Measurements from ENCODE around the gene NXPE3.

- TF ChIP-seq, protein P1, sequence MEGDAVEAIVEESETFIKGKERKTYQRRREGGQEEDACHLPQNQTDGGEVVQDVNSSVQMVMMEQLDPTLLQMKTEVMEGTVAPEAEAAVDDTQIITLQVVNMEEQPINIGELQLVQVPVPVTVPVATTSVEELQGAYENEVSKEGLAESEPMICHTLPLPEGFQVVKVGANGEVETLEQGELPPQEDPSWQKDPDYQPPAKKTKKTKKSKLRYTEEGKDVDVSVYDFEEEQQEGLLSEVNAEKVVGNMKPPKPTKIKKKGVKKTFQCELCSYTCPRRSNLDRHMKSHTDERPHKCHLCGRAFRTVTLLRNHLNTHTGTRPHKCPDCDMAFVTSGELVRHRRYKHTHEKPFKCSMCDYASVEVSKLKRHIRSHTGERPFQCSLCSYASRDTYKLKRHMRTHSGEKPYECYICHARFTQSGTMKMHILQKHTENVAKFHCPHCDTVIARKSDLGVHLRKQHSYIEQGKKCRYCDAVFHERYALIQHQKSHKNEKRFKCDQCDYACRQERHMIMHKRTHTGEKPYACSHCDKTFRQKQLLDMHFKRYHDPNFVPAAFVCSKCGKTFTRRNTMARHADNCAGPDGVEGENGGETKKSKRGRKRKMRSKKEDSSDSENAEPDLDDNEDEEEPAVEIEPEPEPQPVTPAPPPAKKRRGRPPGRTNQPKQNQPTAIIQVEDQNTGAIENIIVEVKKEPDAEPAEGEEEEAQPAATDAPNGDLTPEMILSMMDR (IDR thresholded peaks at IDR 0.05), result no peak
- no peak for TF ChIP-seq POLR2A (IDR thresholded peaks at IDR 0.05)
- no peak for TF ChIP-seq EP300 (IDR thresholded peaks at IDR 0.05)
Measured at GRCh38 chr3:101816215-101817149, 37.5 kb downstream of the NXPE3 start.
